Measurements from ENCODE around the gene FLT1. TPM values are rescaled to one million over a fixed set of nuclear protein-coding genes. Genes with fewer than 3 reads are reported as not detected.

The FLT1 gene
- total and polyA plus RNA-seq, 12 donors: 15.2 to 76.3 (median 44.5) TPM

- DNase-seq (no peak), ATAC-seq (no peak)
- H3K4me3 ChIP-seq: no peak overlapping the region
- no peaks in the 10 kb centered on the region for H3K9me3 ChIP-seq
- 97 to 98% methylated on average over 6 of the region's 6 CpGs for WGBS, 2 donors
- peaks cover 0 to 83% (median 0%) of the 10 kb centered on the region in 9 donors for H3K36me3 ChIP-seq
- H3K4me1 ChIP-seq: peaks cover 0 to 18% (median 4%) of the 10 kb centered on the region in 9 donors
- H3K27ac ChIP-seq: no peak overlapping the region
- no peaks in the 10 kb centered on the region for H3K27me3 ChIP-seq
- intact Hi-C loops (cut with DNase I): no loop called here
- TF ChIP-seq CTCF (IDR thresholded peaks at IDR 0.05): no peak
Measured at GRCh38 chr13:28314879-28315278, 180.0 kb downstream of the FLT1 start.

GRCh38 chr13:28313579-28313978, 181.3 kb downstream of the FLT1 start:
- Histone ChIP-seq H3K27ac (no peak overlapping the region), H3K4me1 (peaks cover 0 to 14% (median 4%) of the 10 kb centered on the region in 9 donors), H3K4me3 (no peak overlapping the region), H3K36me3 (peaks cover 0 to 83% (median 0%) of the 10 kb centered on the region in 9 donors), H3K9me3 (no peaks in the 10 kb centered on the region), H3K27me3 (no peaks in the 10 kb centered on the region)
- intact Hi-C loops (cut with DNase I): no loop called here
- DNase-seq (no peak), ATAC-seq (peak in 1 of 8 donors; percentile 30)
- 84 to 85% methylated on average over 6 of the region's 6 CpGs for WGBS, 2 donors
- peak in 5 of 9 donors; percentile 22 to 41 (median 24) for TF ChIP-seq CTCF (IDR thresholded peaks at IDR 0.05)

- peaks cover 0 to 3% (median 0%) of the 10 kb centered on the region in 7 donors for H3K27me3 ChIP-seq
- intact Hi-C loops (cut with DNase I): no loop called here
- DNase-seq (no peak), ATAC-seq (no peak)
- H3K9me3 ChIP-seq: no peaks in the 10 kb centered on the region
- H3K4me1 ChIP-seq: no peaks in the 10 kb centered on the region
- 92 to 93% methylated on average over 10 of the region's 10 CpGs for WGBS, 2 donors
- H3K36me3 ChIP-seq: peaks cover 0 to 98% (median 0%) of the 10 kb centered on the region in 9 donors
- H3K27ac ChIP-seq: no peak overlapping the region
- H3K4me3 ChIP-seq: no peak overlapping the region
- TF ChIP-seq CTCF (IDR thresholded peaks at IDR 0.05): no peak
Measured at GRCh38 chr13:28306325-28306724, 188.6 kb downstream of the FLT1 start.

GRCh38 chr13:28301839-28302238, 193.1 kb downstream of the FLT1 start:
- no peaks in the 10 kb centered on the region for H3K4me1 ChIP-seq
- DNase-seq (no peak), ATAC-seq (no peak)
- TF ChIP-seq CTCF (IDR thresholded peaks at IDR 0.05): no peak
- intact Hi-C loops (cut with DNase I): no loop called here
- no peak overlapping the region for H3K27ac ChIP-seq
- H3K4me3 ChIP-seq: no peak overlapping the region
- WGBS, 2 donors: 61 to 68% methylated on average over 4 of the region's 4 CpGs
- no peaks in the 10 kb centered on the region for H3K9me3 ChIP-seq
- peaks cover 0 to 67% (median 0%) of the 10 kb centered on the region in 9 donors for H3K36me3 ChIP-seq
- peaks cover 0 to 3% (median 0%) of the 10 kb centered on the region in 7 donors for H3K27me3 ChIP-seq
